ENCODE data around the gene DHH.
A peak's percentile ranks its signal among the peaks of the same experiment; 100 is the strongest.

Gene DHH

DNA sequence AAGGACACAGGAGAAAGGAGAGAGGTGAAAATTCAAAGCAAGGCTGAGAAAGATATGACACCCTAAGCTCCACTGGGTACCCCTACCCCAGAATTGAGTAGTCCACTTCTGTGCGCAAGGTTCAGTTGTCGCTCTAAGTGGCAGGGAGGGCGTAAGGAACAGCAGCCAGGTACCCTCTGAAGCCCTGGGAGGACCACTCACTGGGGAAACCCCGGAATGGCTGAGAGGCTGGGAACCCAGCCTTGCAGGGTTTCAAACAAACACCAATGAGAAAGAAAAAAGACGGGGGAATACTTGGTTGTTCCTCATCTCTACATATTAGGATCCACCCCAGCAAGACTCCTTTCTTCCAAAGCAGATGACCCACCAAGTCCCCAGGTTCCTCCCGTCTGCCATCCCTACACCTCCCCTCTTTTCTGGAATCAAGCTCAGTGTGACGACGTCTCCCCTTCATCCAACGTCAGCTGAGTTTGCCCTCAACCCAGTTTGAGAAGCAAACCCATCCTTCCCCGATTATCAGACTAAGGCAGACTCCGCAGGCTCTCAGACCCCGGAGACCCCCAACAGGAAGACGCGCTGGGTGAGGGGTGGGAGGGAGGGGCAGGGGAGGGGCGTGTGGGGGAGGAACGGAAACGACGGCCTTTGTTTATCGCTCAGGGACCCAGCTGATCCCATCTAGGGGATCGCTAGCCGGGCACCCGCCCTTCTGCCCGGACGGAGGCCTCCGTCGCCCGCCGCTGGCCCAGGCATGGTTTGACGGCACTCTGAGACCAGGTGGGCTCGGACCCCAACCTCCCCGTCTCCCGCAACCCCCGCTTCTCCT, 15.3 kb upstream of the DHH start:
- DNase-seq (ENCODE audit: low read depth) = no peak

DNA sequence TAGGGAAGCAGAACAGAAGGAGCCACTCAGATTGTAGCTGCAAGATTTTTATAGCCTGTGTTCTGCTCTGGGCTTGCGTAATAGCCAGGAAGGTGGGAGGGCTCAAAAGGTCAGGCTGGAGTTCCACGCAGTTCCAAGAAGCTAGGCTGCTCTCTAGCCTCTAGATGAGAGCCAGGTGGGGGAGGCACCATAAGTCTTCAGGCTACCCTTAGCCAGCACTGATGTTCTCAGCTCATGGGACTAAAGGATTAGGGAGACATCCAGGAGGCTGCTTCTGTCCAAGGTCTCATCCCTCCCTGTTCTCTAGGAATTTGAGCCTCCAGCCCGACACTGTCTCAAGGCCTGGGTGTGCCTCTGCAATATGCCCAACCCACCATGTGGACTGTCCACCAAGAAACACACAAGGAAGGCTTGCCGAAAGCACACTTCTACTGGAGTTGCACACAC, 14.4 kb upstream of the DHH start:
- peak; percentile 64 for DNase-seq (ENCODE audit: low read depth)

DNA sequence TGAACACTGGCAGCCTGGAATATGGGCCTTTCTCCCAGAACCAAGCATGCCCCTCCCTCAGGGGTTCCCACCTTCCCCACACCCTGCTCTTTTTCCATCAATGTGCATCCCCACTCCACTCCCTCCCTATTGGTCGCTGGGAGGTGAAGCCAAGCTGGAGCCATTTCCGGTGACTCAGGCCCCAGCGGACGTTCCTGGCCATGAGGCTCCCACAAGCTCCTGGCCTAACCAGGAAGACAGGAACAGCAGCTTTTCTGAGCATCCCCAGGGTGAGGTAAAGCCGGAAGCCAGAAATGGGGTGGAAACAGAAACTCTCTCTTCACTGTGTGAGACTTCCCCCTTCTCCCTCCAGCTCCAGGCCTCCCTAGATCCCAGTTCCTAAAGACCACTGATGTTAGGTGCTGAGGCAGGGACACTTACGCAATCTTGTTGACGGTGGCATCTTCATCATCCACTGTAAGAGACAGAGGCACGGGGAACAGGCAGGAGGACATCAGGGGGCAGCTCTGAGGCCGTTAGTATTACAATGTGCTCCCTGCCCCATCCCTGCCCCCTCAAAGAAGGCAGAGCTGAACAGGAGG, 11.0 kb upstream of the DHH start:
- peak; percentile 61 for DNase-seq (ENCODE audit: low read depth)

DNA sequence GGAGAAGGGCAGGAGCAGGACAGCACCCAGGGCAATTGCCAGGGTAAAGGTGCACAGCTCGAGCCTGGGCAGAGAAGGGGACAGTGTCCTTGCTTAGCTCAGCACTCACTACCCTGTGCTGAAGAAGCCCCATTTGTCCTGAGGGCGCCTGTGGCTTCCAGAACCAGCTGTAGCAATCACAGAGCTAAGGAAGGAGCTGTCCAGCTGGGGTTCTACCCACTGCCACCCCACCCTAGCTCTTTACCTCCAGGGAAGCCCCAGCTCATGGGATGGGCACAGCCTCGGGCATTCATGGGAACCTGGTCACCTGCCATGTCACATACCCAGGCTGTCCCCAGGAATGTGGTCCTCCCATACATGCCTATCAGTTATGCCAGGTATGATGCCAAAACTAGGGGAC, 10.2 kb upstream of the DHH start:
- DNase-seq (ENCODE audit: low read depth) = no peak

DNA sequence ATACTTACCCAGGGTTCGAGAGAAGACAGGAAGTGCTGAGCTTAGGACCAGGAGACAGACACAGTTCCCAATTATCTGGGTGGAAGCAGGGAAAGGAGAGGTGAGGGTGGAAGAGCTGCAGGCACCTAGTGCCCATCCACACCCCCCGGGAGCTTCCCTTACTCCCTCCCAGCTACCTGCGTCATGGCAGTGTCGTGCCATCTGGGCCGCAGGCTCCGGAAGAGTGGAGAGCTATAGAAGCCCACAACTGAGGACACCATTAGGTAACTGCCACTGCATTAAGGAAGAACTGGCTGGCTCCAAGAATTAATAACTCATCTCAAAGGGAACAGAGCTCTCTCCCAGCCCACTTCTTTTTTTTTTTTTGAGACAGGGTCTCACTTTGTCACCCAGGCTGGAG, 5.8 kb upstream of the DHH start:
- no peak for DNase-seq (ENCODE audit: low read depth)

DNA sequence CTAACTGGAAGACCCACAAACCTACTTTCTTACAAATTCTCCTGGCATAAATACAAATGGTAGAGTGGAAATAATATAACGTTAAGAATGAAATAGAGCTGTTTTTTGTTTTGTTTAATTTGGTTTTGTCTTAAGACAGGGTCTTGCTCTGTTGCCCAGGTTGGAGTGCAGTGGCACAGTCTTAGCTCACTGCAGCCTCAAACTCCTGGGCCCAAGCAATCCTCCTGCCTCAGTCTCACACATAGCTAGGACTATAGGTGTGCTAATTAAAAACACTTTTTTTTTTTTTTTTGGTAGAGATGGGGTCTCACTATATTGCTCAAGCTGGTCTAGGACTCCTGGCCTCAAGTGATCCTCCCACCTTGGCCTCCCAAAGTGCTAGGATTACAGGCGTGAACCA, 4.1 kb upstream of the DHH start:
- DNase-seq (ENCODE audit: low read depth) = no peak

DNA sequence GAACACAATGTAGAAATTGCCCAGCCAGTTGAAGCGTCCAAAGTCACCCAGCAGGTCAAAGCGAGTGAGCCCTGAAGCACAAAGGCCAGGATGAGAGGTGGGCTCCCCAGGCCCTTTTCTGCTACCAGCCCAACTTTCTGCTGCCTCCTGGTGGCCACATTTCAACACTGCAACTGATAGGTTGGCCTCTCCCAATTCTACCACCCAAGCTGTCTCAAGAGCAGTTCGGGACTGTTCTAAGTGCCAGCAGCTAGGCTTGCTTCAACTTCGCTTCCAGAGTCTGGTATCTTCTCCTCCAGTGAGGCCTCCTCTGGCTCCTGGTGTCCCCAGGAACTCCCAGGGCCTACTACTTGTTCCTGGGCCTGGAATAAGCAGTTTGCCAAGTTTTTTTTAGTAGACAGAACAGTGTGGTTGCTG, 3.4 kb upstream of the DHH start:
- peak; percentile 54 for DNase-seq (ENCODE audit: low read depth)

DNA sequence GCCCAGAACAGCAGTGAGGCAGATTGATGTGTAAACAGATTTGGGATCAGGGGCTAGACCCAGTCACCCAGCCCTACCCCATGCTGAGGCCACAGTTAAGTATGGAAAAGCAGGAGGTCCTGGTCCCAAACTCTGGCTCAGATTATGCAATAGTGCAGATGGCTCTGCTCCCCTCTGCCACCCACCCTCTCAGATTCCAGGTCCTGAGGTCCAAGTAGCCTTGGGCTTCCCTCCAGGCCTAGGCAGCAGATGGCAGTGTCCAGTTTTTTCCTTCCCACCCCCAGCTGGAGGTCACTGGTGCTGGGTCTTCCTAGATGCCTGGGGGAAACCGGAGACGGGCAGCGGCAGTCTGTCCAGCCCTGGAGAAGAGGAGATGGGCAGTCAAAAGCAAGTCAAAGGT, 2.8 kb upstream of the DHH start:
- no peak for DNase-seq (ENCODE audit: low read depth)

DNA sequence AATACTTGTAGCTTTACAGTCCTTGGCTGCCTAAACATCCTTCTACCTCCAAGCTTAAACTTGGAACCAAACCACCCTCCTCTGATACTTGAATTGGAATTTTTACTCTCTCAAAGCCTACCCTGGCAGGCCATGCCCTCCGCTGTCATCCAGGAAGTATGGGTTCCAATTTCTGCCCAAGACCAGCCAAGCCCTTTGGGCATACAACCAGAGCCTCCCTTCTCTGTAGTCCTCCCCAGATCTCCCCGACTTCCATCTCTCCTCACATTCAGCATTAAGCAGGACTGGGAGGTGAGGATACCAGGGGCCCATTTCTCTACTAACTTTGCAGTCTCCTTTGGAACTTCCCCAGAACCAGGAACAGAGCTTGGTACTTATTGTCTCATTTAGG, 369 bp upstream of the DHH start:
- no peak for DNase-seq (ENCODE audit: low read depth)

DNA sequence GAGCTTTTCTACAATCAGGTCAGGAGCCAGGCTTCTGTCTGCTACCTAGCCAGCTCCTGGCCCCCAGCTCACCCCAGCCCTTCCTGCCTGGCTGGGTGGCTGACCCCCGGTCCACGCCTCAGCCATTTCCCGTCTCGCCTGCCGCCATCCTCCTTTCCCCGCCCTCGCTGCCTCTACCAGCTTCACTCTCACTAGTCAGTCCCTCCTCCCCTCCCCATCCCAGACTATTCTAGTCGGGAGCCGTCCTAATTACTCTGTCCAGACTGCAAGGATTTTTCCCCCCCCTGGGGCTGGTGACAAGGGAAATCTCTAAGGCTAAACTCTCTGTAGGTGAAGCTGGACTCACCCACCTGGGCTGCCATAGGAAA, 825 bp downstream of the DHH start:
- DNase-seq (ENCODE audit: low read depth) = peak; percentile 24

DNA sequence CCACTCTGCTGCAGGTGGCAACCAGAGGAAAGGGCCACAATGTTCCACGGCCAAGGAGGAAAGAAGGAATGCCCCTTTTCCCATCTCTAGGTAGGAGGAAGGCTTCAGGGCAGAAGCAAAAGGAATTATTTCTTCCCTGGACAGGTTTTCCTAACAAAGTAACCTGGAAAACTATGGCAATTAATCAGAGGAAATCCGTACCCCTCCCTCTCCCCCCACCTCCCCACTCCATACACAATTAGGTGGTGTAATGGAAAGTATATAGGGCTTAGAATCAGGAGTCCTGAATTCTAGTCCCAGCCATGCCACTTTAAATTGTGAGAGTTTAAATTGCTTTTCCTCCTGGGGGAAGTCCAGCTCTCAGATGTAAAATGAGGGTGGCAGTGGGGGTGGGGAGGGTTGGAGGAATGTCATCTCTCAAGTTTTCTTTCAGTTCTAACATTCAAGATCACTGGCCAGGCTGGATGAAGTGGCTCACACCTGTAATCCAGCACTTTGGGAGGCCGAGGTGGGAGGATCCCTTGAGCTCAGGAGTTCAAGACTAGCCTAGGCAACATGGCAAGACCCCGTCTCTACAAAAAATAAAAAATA, 1.7 kb downstream of the DHH start:
- DNase-seq (ENCODE audit: low read depth) = no peak

DNA sequence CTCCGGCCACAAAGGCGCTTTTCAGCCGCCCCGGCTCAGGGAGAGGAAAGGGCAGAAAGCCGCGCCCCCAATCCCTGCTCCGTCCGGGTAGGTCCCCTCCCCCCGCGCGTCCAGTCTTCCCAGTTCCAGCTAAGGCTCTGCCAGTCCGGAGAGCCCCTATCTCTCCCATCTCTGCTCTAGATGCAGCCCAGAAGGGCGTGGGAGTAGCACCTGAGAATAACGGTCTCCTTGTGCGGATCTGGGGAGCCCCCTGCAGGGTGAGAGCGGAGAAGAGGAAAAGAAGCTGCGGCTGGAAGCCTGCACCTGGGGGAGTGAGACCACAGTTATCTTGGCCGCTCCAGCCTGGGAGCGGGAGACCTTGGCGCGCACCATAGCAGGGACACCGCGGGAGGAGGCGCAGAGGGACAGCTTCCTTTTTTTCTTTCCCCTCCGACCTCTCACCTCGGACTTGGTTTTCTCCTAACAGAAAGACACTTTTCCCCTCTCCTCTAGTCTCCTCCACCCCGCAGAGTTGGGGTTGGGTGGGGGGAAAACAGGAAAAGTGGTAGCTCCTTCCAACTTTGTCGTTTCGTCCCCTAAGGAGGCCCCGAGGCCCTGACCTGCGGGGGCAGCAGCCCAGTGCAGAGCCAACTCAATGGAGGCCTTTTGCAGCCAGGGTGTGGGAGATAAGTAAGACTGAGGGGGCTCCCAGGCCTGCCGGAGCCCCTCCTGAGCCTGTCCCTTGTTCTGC, 2.4 kb downstream of the DHH start:
- DNase-seq (ENCODE audit: low read depth) = peak; percentile 69

DNA sequence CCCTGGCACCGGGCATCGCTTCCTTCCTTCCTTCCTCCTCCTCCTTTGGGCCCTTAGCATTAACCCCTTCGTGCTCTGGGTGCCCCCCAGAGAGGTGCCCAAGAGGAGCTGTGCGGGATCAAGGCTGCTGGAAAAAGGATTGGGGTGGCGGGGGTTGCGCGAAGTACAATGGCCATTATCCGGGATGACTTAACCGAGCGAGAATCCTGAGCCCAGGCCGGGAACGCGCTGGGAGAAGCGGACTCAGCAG, 2.8 kb downstream of the DHH start:
- DNase-seq (ENCODE audit: low read depth) = no peak

DNA sequence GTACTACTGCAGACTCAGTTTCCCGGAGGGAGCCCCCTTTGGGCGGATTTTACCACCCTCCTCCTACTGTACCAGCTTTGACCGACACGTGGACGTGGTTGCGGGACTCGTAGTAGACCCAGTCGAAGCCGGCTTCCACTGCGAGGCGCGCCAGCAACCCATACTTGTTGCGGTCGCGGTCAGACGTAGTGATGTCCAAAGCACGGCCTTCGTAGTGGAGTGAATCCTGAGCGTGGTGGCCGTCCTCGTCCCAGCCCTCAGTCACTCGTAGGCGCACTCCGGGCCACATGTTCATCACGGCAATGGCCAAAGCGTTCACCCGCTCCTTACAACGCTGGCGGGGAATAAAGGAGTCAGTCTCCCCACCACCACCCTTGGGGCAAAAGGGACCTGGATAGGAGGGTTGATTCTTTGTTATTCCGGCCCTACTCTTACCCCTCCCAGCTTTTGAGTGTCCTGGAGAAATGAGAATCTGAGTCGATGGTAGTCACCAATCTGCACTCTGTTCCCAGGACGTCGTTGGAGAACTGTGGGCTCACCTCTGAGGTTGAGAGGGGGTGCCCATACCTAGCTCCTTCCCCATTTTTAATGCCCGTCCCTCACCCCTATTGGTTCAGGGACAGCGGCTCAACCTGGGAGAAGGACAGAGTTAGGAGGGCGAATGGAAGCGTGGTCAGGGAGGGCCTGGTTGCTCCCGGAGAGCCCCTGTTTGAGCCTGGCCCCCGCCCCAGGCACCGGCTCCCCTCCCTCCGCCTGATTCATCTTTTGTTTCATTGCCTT, 3.4 kb downstream of the DHH start:
- no peak for DNase-seq (ENCODE audit: low read depth)

DNA sequence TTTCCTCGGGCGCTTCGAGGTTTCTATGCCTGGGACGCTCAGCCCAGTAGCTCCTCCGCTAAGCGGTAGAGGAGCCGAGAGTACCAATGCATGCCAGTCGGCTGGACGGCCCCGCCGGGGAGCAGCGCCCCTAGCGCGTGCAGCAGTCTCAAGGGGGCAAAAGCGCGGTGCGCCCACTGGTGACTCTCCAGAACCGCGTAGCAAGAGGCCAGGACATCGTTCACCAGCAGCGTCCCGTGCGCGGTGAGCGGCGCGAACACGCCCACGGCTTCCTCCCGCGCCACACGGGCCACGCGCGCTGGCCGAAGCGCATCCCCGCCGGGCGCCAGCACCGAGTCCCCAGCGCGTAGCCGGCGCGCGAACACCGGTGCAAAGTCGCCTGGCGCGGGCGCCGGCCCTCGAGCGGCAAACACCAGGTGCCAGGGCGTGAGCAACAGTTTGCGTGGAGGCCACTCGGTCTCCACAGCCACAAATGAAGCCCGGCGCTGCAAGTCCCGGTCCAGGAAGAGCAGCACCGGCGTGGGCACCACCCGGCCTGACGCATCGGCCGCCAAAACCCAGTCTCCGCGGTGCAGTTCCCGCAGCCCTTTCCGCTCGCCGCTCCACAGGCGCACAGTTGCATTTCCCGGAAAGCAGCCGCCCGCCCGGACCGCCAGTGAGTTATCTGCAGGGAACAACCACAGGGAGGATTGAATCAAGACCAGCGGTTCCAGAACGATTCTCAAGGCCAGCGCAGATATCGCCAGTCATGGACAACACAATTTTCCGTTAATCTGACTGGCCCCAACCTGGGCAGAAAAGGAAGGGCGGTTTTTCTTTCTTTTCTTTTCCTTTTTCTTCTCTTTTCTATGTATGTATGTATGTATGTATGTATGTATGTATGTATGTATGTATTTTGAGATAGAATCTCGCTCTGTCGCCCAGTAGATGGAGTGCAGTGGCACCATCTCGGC, 4.5 kb downstream of the DHH start:
- DNase-seq (ENCODE audit: low read depth) = peak; percentile 59

DNA sequence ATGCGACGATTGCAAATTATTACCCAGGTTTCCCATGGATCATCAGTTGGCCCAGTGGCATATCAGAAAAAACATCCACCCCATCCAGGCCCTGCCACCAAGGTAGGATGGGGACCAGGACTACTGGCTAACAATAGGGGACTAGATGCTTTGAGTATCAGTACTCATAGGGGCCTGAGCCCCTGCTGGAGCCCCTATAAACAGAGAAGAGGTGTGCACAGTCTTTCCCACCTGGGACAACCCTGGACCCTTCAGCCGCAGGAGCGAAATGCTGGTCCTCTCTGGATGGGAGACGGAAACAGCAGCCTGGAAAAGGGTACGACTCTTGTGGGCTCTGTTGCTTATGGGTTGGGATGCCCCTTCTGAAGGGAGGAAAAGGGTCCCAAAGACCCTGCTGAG, 5.7 kb downstream of the DHH start:
- no peak for DNase-seq (ENCODE audit: low read depth)

DNA sequence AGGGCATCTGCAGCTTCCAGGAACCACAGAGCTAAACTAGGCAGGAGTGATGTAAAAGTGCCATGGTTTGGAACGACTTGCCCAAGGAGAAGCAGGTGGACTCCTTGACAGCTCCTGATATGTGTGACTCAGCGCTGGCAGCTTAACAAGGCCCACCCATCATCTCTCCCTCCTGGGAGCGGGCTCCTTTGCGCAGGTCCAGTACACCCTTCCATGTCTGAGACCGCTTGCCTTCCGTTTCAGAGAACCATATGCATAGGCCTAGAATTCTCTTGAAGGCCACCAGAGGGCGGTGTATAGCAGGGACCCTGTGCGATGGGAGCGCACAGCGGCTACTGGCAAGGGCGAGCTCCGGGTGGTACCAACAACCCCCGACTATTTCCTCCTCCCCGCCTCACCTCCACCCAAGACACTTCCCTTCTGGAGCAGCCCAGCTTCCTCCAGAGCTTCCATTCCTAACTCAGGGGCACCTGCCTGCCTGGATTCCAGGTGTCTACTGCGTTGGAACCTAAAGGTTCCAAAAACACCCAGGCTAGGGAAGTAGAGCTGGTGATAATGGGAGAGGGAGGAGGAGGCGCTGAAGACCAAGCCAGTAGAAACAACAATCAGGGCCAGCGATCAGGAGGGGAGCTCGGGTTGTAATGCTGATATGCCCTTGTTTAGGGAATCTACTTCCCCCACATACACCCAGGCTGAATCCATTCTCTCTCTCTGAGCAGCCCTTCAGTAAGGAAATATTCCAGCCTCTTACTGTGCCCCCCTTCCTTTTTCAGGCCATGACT, 6.3 kb downstream of the DHH start:
- DNase-seq (ENCODE audit: low read depth) = peak; percentile 90

DNA sequence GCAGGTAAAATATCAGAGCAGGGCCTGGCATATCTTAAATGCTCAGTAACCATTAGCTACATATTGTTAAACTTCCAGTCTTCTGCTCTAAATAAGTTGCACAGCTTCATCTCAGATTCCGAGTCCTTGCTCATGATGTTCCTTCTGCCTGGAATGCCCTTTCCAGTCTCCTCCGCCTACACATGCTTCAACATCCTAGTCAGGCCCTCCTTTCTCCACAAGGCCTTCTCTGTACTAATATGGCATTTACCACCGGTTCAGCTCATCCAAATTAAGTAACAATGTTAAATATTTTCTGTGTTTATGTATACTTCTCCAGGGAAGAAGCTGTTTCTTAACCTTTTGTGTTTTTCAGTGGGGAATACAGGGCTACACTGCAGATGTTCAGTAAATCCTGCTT, 8.5 kb downstream of the DHH start:
- peak; percentile 68 for DNase-seq (ENCODE audit: low read depth)

DNA sequence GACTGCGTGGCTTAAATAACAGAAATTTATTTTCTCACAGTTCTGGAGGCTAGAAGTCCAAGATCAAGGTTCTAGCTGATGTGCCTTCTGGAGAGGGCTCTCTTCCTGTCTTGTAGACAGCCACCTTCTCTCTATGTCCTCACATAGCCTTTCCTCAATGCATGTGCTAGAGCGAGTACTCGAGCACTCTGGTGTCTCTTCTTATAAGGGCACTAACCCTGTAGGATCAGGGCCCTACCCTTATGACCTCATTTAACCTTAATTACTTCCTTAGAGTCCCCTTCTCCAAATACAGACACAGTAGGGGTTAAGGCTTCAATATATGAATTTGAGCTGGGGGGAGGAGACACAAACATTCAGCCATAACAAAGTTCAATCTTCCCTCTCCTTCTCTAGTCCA, 10.2 kb downstream of the DHH start:
- DNase-seq (ENCODE audit: low read depth) = no peak

DNA sequence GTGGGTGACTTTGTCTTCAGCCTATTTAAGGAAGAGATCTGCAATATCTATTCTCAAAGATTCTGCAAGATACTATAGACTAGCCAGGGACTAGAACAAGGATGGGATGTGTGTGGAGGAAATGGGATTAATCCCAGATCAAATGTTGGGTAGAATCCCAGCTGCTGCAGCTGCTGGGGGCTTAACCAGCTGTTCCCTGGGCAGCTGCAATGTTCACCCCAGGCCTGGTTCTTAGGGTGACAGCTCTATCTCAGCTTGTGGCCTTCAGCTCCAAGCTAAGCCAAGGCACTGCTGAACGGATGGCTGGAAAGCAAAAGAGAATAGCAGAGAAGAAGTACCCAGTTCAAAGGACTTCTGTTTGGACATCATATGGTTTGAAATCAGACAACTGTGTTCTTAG, 14.8 kb downstream of the DHH start:
- DNase-seq (ENCODE audit: low read depth) = no peak

DNA sequence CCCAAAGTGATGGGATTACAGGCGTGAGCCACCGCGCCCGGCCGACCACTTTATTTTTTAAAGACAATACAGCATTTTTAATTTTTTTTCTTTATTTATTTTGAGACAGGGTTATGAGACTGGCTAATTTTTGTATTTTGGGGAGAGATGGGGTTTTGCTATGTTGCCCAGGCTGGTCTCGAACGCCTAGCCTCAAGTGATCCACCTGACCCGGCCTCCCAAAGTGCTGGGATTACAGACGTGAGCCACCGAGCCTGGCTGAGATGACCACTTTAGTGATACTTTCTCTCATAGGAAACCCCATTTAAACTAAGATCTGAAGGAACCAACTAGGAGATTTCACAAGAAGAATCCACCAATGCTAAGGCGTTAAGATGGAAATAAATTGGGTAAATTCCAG, 23.6 kb downstream of the DHH start:
- no peak for DNase-seq (ENCODE audit: low read depth)

Measured in EH (cell line).